ENCODE results near the gene ZDHHC14.

ZDHHC14 gene

GRCh38 chr6:157637941-157638662 is 257.1 kb downstream of the ZDHHC14 start:
- DNase-seq (ENCODE audit: low read depth): no peak
- TF ChIP-seq, protein P1, sequence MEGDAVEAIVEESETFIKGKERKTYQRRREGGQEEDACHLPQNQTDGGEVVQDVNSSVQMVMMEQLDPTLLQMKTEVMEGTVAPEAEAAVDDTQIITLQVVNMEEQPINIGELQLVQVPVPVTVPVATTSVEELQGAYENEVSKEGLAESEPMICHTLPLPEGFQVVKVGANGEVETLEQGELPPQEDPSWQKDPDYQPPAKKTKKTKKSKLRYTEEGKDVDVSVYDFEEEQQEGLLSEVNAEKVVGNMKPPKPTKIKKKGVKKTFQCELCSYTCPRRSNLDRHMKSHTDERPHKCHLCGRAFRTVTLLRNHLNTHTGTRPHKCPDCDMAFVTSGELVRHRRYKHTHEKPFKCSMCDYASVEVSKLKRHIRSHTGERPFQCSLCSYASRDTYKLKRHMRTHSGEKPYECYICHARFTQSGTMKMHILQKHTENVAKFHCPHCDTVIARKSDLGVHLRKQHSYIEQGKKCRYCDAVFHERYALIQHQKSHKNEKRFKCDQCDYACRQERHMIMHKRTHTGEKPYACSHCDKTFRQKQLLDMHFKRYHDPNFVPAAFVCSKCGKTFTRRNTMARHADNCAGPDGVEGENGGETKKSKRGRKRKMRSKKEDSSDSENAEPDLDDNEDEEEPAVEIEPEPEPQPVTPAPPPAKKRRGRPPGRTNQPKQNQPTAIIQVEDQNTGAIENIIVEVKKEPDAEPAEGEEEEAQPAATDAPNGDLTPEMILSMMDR (conservative IDR thresholded peaks at IDR 0.05; ENCODE audit: low read depth, low read length): no peak

GRCh38 chr6:157638779-157639178 is 257.8 kb downstream of the ZDHHC14 start:
- TF ChIP-seq, protein P1 (conservative IDR thresholded peaks at IDR 0.05; ENCODE audit: low read depth, low read length): no peak
- no peak for DNase-seq (ENCODE audit: low read depth)
- no peak overlapping the region for H3K4me3 ChIP-seq (ENCODE audit: low read length)

More at GRCh38 chr6:157637941-157638662, 257.1 kb downstream of the ZDHHC14 start:
- H3K4me3 ChIP-seq (ENCODE audit: low read length): no peak overlapping the region

DNA sequence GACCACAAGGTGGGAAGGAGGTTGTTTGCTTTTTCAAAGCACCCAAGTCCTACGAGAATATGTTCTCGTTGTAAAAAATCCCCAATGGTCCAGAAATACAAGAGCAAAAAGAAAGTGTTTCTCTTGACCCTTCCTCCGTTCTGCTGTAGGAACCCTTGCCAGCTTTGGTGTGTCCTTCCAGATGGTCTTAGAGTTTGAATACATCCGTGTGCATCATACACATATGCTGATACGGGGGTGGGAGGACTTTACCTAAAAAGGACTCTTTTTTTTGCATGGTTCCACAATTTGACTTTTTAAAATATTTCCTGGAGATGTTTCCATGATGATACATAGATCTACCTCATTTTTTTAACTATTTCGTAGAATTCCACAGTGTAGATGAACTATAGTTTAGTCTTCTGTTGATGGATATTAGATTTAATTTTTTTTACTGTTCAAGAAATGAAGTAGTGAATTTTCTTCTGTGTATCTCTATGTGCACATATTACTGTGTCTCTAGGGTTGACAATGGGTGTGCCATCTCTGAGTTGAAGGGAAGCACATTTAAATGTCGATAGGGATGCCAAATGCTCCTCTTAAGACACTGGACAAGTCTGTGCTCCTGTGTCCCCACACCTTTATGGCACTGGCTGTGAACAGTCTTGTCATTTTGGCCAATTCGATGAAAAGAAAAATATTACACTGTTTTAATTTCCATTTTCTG is 259.9 kb downstream of the ZDHHC14 start:
- DNase-seq (ENCODE audit: low read depth): no peak
- H3K4me3 ChIP-seq (ENCODE audit: low read length): no peak overlapping the region
- TF ChIP-seq, protein P1 (conservative IDR thresholded peaks at IDR 0.05; ENCODE audit: low read depth, low read length): no peak

DNA sequence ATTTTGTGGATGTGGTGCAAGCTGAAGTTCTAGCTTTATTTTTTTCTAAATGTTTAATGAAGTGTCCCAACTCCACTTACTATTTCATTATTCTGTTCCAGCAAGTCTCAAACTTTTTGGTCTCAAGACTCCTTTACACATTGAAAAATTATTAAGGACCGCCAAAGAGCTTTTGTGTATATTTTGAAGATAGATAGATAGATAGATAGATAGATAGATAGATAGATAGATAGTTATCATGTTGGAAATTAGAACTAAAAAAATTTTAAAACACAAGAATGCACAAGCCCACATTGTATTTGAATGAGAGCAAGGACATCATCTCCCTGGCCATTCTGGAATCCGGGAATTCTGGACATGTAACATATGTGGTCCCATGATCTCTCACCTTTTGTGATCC is 260.8 kb downstream of the ZDHHC14 start:
- TF ChIP-seq, protein P1 (conservative IDR thresholded peaks at IDR 0.05; ENCODE audit: low read depth, low read length): no peak
- H3K4me3 ChIP-seq (ENCODE audit: low read length): no peak overlapping the region
- no peak for DNase-seq (ENCODE audit: low read depth)

DNA sequence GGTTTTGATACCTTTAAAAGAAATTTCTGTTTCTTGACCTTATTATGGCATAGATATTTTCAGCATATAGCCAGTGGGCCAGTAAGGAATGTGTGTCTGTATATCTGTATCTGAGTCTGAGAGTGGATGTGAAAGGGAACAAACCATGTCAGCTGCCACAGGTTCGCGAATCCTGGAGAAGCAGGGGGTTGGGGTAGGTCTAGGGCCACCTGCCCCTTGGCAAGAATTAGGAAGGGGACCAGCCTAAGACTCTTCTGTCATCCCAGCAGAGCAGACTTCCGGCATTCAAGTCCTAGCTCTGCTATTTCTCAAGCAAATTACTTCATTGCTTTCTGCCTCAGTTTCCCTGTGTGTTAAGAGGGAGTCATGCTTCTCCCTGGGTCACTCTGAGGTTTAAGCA is 261.7 kb downstream of the ZDHHC14 start:
- no peak overlapping the region for H3K4me3 ChIP-seq (ENCODE audit: low read length)
- TF ChIP-seq, protein P1 (conservative IDR thresholded peaks at IDR 0.05; ENCODE audit: low read depth, low read length): no peak
- no peak for DNase-seq (ENCODE audit: low read depth)

GRCh38 chr6:157644043-157644810 is 263.2 kb downstream of the ZDHHC14 start:
- TF ChIP-seq, protein P1 (conservative IDR thresholded peaks at IDR 0.05; ENCODE audit: low read depth, low read length): peak; percentile 29
- DNase-seq (ENCODE audit: low read depth): no peak
- H3K4me3 ChIP-seq (ENCODE audit: low read length): no peak overlapping the region

All from retinal pigment epithelial cell (primary cell).